GM21515 (cell line): ENCODE results near the gene SHISA5.
"Not testable (repeated sequence)": the region's sequence is repeated elsewhere in the genome, so short reads cannot be mapped to it uniquely, and the experiment has no call there.

Experiments
- ATAC-seq: cut with Tn5 transposase; IDR thresholded peaks from one replicate; pipeline ENCODE4 v1.9.1; 2021; ENCODE audit not compliant: unreplicated experiment

The SHISA5 gene

DNA sequence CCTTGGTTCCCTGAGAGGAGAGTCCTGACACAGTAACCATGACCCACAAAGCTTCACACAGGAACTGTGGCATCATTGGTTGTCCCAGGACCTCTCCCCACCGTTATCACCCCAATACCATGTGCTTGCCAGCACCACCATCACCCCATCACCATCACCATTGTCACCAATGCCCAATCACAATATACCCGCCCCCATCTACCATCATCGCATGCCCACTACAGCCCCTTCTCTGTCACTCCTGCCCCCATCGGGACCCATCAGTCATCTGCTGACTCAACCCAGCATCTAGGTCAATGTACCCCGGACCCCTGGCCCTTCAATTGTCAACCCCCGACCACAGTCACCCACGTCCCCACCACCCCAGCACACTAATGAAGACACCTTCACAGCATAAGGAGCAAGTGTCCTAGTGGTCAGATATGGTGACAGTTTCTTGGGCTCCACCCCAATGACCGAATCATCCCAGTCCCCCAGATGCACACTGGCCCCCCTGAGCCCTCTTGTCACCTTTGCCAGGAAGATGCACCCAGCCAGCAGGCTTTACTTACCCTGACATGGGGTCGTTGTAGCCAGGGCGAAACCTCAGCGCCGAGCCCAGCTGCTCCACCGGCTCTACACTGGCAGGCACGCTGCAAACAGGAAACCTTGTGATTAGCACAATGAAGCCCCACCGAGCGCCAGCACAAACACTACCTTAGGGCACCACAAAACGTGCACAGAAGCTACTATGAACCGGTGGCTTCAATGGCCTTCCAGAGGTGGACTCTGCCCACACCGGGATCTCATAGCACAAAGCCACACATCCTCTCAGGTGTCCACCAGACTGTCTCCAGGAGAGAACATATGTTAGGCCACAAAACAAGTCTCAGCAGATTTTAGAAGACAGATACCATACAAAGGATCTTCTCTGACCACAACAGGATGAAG, 25.1 kb downstream of the SHISA5 start:
- ATAC-seq: no peak

DNA sequence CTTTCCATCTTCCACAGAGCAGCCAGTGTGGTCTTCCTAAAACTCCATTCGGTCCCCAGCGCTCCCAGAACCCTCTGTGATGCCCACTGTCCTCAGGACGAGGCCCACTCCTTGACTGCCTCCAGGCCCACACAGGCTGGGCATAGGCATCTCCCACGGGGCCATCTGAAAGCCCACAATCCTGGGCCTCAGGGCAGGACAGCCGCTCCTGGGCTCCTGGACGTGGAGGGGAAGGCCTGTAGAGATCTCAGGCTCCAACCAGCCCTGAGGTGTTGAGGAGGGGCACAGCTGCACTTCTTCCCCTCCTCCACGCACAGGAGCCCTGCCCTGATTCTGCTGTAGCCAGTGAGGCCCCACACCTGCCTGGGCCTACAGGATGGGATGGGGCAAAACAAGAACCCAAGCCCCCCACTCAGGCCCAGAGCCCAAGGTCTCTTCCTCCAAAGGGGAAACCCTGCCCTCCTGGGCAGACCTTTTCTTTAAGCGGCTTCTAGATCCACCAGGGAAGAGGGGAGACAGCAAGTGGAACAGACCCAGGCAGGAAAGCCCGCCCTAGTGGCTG, 25.9 kb downstream of the SHISA5 start:
- no peak for ATAC-seq

DNA sequence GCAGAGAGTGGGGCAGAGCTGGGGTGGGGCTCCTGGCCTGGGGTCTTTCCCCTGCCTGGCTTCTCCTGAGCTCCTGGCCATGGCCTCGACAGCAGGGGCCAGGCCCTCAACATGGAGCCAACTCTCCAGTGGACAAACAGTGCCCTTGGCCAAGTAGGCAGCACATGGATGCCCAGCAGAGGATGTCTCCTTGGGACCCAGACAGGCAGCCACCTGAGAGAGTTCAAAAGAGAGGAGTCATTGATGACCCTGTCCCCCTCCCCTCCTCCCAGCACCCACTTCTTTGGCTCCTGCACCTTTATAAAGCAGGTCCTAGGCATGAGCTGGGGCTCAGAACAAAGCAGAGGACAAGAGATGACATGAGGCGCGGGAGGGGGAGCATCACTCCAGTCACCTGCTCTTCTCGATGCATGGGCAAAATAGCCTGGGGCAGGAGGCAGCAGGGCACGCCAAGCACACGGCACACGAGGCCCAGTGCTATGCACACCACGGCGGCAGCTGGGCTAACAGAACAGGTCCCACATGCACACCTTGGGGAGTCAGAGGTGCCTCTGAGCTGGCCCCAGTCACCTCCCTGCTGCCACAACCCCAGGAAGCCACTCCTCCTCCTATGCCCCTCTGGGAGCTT, 27.4 kb downstream of the SHISA5 start:
- ATAC-seq: no peak

DNA sequence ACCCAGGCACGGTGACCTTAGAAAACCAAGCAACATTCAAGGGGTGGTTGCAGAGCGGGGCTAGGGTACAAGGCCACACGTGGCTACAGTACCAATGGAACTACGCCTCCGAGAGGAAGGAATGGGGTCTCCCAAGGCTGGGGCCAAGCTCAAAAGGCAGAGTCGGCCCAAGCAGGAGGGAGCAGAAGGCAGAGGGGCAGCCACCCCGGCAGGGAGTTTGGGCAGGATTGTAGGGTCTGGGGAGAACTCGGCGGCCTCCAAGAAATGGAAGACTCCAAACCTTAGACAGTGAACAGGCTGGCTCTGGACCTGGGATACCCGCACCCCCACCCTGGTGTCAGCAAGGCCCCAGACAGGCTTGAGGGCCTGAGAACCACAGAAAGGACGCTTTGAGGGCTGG, 28.8 kb downstream of the SHISA5 start:
- ATAC-seq: no peak

DNA sequence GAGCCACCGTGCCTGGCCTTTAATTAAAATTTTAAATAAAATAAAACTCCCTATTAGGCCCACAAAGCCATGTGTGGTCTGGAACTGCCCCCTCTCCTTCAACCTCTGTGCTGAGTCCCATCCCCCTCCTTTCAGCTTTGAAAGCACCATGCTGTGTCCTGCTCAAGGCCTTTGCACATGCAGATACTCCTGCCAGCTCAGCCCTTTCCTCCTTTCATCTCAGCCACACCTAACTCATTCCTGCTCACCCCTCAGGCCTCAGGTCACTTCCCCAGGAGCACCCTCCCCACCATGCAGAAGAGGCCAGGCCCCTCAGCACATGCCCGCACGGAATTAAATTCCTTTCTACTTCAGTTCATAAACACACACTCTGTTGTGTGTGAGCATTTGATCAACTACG, 29.4 kb downstream of the SHISA5 start:
- no peak for ATAC-seq

DNA sequence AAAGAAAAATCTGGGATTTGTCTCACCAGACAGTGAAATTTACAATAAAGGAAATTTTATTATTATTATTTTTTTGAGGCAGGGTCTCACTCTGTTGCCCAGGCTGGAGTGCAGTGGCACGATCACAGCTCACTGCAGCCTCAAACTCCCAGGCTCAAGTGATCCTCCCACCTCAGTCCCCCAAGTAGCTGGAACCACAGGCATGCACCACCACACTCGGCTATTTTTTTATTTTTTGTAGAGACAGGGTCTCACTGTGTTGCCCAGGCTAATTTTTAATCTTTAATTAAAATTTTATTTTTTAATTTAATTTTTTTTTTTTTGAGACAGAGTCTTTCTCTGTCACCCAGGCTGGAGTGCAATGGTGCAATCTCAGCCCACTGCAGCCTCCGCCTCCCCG, 29.9 kb downstream of the SHISA5 start:
- ATAC-seq: not testable (repeated sequence)

DNA sequence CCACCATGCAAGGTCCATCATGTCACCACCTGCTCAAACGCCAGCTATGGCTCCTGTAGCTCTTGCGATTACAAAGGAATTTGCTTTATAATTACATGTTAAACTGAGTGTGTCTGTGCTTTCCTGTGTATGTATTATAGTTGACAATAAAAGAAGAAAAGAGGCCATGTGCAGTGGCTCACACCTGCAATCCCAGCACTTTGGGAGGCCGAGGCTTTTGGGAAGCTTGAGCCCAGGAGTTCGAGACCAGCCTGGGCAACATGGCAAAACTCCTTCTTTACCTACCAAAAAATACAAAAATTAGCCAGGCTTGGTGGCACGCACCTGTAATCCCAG, 30.4 kb downstream of the SHISA5 start:
- ATAC-seq: no peak

DNA sequence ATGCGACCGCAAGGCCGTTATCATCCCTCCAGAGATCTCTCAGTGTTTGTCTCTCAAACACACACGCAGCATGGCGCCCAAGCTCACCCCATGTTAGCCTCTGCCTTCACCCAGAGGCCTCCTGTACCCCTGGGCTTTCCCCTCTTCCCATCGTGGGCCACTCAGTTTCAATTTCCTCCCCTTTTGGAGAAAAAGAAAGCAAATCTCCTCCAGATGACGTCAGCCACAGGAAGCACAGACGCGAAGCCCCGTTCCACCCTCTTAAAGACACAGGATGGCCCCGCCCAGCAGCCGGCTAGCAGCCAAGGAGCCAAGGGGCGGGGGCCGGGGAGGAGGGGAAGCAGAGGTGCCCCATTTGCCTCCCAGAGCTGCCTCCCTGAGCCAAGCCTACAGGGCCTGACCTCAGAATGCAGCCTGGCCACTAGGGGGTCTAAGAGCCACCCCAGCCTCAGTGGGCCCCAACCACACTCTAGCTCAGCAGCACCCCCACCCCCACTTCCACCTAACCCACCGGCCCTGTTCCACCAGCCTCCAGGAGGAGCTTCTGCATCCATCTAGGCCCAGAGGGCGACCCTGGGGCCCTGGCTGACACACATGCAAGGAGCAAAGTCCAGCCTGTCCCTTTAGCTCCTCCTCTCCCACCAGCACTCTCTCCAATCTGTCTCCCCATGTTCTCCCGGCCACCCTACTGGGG, 30.9 kb downstream of the SHISA5 start:
- ATAC-seq: peak; percentile 66

DNA sequence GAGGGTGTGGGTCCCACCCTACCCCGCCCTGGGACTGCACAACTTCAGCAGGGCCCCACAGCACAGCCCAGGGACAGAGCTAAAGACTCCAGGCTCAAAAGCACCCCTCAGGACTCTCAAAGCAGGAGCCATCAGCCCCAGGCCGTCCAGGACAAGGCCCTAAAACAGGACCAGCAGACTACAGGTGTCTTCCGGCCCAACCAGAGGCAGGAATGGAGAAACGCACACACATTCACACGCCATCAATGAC, 31.4 kb downstream of the SHISA5 start:
- peak; percentile 12 for ATAC-seq

DNA sequence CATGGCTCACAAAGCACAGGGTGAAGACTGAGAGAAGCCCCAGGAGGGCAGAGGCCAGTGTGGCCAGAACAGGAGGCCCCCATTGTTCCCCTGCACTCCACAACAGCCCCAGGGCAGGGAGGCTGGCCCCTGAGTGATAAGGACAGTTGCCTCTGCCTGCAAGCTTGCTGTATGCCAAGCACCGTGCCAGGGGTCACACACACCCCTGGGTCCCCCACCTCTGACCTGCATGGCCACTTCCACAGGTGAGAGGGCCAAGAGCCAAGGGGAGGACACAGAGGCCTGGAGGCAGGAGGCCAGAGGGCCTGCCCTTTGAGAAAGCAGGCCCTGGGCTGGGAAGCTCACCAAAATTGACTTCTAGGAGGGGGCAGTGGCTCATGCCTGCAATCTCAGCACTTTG, 33.7 kb downstream of the SHISA5 start:
- ATAC-seq: no peak

DNA sequence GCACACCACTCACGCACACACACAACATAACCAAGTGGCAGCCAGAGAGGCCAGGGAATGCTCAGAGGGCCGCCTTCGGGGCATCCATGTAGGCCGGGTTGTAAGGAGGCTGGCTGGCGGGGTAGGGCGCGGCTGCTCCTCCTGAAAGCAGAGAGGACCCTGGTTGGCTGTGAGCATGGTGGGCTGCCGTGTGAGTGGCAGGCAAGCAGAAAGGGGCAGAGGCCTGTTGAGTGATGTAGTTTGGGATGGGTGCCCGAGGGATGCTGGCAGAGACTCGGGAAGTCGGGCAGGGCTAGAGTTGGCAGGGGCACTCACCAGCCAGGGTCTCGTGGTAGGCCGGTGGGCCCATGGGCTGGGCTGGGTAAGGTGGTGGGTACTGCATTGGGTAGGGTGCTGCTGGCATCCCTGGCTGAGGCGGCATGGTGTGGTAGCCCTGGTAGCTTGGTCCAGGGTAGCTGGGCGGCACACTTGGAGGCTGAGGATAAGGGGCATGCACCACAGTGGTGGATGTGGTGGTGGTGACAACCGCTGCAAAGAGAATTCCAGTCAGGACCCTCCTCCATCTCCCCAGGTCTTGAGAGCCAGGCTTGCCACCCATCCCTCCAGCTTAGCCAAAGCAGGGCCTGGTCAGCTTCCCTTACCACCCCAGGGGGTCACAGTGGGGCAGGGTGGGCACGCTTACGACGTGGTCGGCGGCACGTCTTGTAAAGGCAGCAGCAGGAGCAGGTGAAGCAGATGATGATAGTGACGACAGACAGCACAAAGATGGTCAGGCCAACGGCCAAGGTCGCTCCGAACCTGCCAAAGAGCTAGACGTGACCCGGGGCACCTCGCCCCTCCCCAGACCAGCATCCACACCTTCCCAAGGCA, 34.7 kb downstream of the SHISA5 start:
- no peak for ATAC-seq

DNA sequence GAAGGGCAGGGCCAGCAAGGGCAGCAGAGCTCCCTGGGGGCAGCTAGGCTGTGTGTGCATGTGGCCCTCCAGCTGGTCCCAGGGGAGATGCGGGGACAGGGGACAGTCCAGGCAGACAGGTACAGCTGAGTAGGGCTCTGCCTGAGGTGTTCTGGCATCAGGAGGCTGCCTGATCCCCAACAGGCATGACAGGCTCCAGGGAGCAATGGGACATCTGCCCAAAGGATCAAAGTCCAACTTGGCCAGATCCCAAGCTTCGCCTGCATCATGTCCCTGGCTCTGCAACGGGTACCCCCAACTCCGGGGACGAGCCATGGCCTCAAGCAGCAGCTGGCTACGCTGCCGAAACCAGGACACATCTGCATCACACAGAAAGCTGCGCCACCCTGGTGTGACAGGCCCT, 35.6 kb downstream of the SHISA5 start:
- ATAC-seq: no peak

DNA sequence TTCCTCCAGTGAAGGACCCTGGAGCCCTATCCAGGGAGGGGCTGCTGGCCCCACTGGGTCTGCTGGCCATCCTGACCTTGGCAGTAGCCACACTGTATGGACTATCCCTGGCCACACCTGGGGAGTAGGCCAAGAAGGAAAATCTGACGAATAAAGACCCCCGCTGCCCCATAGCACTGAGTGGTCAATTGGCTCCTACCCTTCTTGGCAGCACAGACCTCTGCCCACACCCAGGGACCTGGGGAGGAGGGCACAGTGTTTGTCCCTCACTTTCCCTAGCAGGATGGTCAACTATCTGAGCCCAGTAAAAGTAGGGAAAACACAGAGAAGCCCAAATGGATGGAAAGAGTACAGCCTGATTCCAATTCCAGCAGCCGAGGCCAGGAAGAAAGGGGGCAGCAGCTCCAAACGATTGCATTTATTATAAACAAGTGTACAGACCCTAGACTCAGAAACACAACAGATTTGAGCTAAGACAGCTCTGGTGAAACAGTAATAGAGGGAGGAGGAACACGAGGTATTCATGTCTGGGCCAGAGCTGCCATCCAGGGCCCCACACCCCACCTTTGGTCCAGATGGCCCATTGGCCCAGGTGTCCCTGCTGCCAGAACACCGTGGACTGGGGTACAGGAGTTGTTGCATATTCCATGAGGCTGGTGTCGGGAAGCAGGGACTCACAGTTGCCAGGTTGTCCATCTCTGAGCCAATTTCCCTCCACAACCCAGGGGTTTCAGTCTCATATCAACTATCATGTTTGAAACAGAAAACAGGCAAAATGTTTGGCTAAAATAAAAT, 36.3 kb downstream of the SHISA5 start:
- no peak for ATAC-seq

DNA sequence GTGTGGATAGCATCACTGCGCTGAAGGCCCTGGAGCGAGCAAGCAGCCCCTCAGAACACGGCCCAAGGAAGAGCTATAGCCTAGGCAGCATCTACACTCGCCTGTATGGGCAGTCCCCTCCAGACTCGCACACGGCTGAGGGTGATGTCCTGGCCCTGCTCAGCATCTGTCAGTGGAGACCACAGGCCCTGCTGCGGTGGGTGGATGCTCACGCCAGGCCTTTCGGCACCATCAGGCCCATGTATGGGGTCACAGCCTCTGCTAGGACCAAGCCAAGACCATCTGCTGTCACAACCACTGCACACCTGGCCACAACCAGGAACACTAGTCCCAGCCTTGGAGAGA, 36.9 kb downstream of the SHISA5 start:
- ATAC-seq: no peak

DNA sequence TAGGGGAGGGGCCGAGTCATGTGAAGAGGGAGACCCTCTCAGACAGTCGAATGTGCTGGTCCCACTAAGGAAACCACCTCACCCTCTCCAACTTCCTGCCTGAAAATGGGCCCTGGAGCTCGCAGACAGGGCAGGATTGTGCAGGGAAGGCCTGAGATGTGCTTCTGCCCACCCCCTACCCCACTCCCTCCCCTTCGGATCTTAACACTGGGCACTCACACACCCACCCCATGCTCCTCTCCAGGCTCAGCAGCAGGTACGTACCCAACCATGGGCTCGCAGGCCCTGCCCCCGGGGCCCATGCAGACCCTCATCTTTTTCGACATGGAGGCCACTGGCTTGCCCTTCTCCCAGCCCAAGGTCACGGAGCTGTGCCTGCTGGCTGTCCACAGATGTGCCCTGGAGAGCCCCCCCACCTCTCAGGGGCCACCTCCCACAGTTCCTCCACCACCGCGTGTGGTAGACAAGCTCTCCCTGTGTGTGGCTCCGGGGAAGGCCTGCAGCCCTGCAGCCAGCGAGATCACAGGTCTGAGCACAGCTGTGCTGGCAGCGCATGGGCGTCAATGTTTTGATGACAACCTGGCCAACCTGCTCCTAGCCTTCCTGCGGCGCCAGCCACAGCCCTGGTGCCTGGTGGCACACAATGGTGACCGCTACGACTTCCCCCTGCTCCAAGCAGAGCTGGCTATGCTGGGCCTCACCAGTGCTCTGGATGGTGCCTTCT, 37.4 kb downstream of the SHISA5 start:
- no peak for ATAC-seq

DNA sequence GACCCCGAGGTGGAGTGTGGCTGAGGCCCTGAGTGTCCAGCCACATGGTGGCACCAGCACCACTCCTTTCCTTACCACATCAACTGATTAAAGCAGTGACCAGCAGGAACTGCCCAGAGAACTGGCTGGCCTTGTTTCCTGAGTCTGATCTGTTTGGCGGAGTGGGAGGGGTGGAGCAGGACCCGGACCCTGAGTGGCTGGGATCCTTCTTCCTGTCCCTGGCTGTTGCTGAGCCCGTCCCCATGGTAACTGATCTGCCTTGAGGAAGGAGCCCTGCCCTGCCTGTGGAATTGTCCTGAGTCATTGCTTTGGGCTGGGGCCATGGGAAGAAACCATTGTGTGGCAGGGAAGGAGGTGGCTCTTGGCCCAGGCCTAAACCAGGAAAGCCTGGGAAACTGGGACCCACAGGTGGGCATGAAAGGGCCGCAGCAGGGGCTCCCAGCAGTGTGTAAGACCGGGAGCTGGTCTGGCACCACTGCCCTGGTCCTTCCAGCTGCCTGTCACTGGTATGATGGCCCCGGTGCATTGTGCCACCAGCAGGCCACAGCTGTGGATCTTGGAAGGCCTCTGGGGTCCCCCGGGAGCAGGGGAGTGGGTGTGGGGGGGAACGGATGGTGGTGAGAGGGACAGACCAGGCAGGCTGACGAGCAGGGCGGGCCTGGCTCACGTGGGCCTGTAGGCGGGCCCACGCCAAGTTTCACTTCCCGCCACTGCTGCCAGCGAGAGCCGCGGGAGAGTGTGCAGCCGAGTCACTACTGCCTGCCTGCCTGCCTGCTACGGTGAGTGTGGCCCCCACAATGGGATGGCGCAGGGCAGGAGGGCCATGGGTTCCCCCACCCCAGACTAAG, 38.2 kb downstream of the SHISA5 start:
- peak; percentile 69 for ATAC-seq

DNA sequence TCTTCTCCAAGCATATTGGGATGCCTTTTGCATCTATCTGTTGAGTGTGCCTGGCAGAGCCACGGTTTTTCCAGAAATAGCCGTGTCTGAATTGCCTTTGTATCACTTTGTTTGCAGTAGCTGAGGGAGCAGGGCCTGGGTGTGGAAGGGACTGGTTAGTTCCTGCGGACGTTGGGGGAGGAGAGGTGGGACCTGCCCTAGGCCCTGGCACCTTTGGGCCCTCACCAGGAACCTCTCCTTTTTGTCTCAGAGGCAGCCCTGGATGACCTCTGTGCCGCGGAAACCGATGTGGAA, 38.8 kb downstream of the SHISA5 start:
- ATAC-seq: no peak

DNA sequence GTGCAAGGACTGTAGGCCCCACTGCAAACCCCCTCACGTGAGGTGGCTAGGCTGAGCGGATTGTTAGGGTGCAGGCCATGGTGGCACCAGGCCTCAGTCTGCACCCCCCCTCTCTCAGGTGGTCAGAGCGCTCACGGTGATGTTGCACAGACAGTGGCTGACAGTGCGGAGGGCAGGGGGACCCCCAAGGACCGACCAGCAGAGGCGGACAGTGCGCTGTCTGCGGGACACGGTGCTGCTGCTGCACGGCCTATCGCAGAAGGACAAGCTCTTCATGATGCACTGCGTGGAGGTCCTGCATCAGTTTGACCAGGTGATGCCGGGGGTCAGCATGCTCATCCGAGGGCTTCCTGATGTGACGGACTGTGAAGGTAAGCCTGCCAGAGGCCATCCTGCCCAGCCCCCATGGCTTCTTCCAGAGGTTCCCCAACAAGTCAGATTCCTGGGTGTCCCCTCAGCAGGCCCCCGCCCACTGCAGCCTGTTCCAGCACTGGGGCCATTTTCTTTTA, 39.2 kb downstream of the SHISA5 start:
- ATAC-seq: no peak

DNA sequence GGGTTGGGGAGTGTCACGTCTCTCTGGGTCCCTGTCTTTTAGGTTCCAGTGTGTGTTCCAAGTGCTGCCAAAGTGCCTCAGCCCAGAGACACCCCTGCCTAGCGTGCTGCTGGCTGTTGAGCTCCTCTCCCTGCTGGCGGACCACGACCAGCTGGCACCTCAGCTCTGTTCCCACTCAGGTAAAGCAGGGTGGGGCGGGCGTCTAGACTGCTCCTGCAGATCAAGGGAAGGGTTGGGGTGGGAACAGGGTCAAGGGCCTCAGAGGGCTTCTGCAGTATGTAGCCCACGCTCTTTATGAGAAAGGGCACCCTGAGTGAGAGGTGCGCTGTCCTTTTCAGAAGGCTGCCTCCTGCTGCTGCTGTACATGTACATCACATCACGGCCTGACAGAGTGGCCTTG, 40.3 kb downstream of the SHISA5 start:
- ATAC-seq: no peak
